ENCODE measurements around the gene RNF126.

Gene RNF126

DNA sequence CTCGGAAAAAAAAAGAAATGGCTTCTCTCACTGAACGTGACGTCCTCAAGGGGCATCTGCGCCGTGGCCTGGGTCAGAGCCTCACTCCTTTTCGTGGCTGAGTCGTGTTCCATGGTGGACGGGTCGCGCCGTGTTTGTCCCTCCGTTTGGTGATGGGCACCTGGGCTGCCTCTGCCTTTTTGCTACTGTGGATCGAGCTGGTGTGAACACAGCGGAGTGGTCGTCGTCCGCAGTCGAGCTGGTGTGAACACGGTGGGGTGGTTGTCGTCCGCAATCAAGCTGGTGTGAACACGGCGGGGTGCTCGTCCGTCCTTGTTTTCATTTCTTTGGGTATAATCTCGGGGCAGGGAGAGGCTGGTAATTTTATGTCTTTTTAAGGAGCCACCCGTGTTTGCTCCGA lies 61.7 kb downstream of the RNF126 start:
- peaks cover 6% of the 10 kb centered on the region for H3K9me3 ChIP-seq
- no peaks in the 10 kb centered on the region for H3K27me3 ChIP-seq
- TF ChIP-seq CTCF (IDR thresholded peaks at IDR 0.05; ENCODE audit: low read depth, low read length), result no peak
- no peaks in the 10 kb centered on the region for H3K4me1 ChIP-seq
- no peaks in the 10 kb centered on the region; the same call in 1 of the 2 replicates for H3K36me3 ChIP-seq
- no peak for DNase-seq
- no peak overlapping the region for H3K4me3 ChIP-seq (ENCODE audit: low read depth, low read length)
